Stimulated activated naive CD8-positive, alpha-beta T cell treated with anti-CD3 and anti-CD28 coated beads, Interleukin-15, Interleukin-2, amounts not matched to agents 100 ng/mL and 50 ng/mL, for 24 hours (primary cell): ENCODE measurements around the gene CENATAC.
"Not testable (repeated sequence)": the region's sequence is repeated elsewhere in the genome, so short reads cannot be mapped to it uniquely, and the experiment has no call there.

ENCODE experiments used
- H3K27ac Mint-ChIP-seq: one replicate; pipeline ENCODE4 v1.8.0; 2021; ENCODE audit warnings: mild to moderate bottlenecking, mixed read lengths
- H3K27me3 Mint-ChIP-seq: one replicate; pipeline ENCODE4 v1.8.0; 2021; ENCODE audit warnings: mixed read lengths
- H3K36me3 Mint-ChIP-seq: one replicate; pipeline ENCODE4 v1.8.0; 2021; ENCODE audit warnings: low read depth, mixed read lengths
- H3K4me1 Mint-ChIP-seq: one replicate; pipeline ENCODE4 v1.8.0; 2021; ENCODE audit warnings: low read depth, mixed read lengths
- H3K4me3 Mint-ChIP-seq: one replicate; pipeline ENCODE4 v1.8.0; 2021; ENCODE audit warnings: mild to moderate bottlenecking, mixed read lengths
- H3K9me3 Mint-ChIP-seq: one replicate; pipeline ENCODE4 v1.8.0; 2021; ENCODE audit warnings: mixed read lengths

CENATAC gene

DNA sequence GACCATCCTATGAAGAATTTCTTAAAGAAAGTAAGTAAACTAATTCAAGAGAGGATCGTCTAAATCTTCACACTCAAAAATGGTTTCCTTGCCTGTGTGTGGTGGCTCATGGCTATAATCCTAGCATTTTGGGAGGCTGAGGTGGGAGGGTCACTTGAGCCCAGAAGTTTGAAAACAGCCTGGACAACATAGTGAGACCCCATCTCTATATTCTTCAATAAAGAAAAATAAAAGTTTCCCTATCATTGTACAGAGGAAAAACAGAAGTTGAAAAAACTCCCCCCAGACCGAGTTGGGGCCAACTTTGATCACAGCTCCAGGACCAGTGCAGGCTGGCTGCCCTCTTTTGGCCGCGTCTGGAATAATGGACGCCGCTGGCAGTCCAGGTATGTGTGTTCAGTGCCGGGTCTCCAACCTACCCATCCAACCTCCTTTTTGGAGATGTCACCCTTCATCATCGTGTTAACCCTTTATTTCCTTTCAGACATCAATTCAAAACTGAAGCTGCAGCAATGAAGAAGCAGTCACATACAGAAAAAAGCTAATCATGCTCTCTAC is 17.2 kb downstream of the CENATAC start:
- Mint-ChIP-seq H3K4me3 (peak overlapping the region; percentile 90), H3K9me3 (no peaks in the 10 kb centered on the region), H3K4me1 (peaks cover 43% of the 10 kb centered on the region), H3K27ac (peak overlapping the region; percentile 99), H3K36me3 (peaks cover 71% of the 10 kb centered on the region), H3K27me3 (no peaks in the 10 kb centered on the region)

DNA sequence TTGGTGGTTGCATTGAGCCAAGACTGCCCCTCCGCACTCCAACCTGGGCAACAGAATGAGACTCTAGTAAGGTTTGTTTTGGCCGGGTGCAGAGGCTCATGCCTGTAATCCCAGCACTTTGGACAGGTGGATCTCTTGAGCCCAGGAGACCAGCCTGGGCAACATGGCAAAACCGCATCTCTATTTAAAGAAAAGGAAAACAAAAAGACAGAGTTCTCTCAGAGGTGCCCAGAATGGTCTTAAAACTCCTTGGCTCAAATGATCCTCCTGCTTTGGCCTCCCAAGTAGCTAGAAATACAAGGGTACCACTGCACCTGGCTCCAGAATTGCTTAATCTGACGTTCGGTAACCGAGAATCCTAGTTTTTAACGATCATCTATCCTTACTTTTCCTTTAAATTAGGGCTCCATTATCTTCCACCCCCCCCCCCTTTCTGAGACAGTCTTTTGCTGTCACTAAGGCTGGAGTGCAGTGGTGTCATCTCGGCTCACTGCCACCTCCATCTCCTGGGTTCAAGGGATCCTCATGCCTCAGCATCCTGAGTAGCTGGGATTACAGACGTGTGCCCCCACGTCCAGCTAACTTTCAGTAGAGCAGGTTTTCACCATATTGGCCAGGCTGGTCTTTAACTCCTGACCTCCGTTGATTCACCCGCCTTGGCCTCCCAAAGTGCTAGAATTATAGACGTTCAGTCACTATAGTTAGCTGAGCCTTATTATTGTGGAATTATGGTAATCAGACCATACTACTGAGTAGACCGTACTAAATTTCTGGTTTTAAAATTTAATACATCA is 18.5 kb downstream of the CENATAC start:
- H3K27me3 Mint-ChIP-seq = no peaks in the 10 kb centered on the region
- peak overlapping the region; percentile 99 for H3K27ac Mint-ChIP-seq
- no peaks in the 10 kb centered on the region for H3K9me3 Mint-ChIP-seq
- H3K36me3 Mint-ChIP-seq = peaks cover 70% of the 10 kb centered on the region
- peak overlapping the region; percentile 90 for H3K4me3 Mint-ChIP-seq
- peaks cover 53% of the 10 kb centered on the region for H3K4me1 Mint-ChIP-seq

DNA sequence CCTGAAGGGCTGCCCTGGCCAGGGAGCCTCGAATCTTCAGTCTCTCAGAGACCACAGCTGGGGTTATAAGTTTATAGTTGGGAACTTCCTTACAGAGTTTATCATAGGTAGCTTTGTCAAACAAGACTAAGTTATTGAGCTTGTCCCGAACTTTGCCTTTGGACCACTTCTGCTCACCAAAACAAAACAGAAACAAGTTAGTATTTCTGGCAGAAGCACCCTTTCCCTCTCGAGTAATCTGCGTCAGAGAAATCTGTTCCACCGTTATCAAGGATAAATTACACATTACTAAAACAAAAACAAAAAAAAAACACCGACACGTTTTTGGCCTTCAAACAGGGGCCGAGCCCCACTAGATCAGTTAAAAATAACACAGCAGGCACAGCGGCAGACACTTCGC is 19.4 kb downstream of the CENATAC start:
- not testable (repeated sequence) for H3K9me3 Mint-ChIP-seq, H3K27me3 Mint-ChIP-seq
- peak overlapping the region; percentile 99 for H3K27ac Mint-ChIP-seq
- H3K36me3 Mint-ChIP-seq = peaks cover 76% of the 10 kb centered on the region
- peak overlapping the region; percentile 90 for H3K4me3 Mint-ChIP-seq
- H3K4me1 Mint-ChIP-seq = peaks cover 59% of the 10 kb centered on the region

DNA sequence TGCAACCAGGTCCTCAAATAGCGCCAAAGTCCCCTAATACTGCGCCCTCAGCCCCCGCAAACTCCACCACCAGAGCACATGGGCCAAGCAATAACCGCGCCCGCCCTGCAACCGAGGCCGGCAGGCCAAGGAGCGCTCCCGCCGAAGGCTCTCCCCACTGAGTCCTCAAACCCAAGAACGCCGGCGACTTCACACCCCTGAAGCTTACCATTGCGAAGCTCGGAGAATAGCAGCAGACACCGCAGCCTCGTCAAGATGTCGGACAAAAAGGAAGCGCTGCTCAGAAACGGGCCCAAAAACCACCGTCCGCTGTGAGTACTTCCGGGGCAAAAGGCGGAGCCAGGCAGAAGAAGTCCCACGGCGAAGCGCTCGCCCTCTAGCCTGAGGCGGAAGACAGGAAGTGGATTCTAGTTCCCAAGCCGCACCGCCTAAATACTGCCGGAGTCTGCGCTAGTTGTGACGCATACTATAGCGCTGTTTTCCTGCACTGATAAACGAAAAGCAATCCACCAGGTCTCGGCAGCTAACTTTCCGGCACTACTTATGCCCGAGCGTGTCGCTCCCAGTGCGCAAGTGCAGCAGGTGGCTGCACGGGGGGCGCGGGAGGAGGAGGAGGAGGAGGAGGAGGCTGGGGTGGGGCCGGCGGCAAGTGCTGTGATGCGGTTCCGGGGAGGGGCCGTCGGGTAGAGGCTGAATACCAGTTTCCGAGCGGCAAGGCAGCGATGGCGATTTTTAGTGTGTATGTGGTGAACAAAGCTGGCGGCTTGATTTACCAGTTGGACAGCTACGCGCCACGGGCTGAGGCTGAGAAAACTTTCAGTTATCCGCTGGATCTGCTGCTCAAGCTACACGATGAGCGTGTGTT is 20.4 kb downstream of the CENATAC start, which contains the start of the genes RPS25 and TRAPPC4:
TSS of gene RPS25 (minus strand) at position 270 of the 865 bp plus-strand sequence. CDS start at position 211, 59 bp downstream.
TSS of gene TRAPPC4 (plus strand) at position 693 of the 865 bp plus-strand sequence. CDS start at position 723, 30 bp downstream.
- peaks cover 68% of the 10 kb centered on the region for H3K4me1 Mint-ChIP-seq
- peaks cover 72% of the 10 kb centered on the region for H3K36me3 Mint-ChIP-seq
- H3K4me3 Mint-ChIP-seq = peak within 1 kb of the TSS; percentile 90
- H3K27me3 Mint-ChIP-seq = no peaks in the 10 kb centered on the region
- H3K27ac Mint-ChIP-seq = peak within 1 kb of the TSS; percentile 99
- no peaks in the 10 kb centered on the region for H3K9me3 Mint-ChIP-seq

DNA sequence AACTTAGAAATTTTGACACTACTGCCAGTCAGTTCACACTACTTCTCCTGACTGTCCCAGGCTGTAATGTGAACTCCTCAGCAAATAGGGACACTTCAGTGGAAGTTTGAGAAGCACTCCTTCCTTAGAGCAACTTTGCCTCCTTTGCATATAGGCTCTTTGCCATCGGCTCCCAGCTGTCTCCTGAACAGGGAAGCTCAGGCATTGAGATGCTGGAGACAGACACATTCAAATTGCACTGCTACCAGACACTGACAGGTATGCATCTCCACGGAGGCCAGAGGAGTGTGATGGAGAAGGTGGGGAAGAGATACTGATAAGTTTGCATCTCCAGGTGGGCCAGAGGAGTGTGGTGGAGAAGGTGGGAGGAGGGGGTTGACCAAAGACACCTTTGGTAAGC is 22.1 kb downstream of the CENATAC start:
- Mint-ChIP-seq H3K4me1 (peaks cover 72% of the 10 kb centered on the region), H3K27me3 (no peaks in the 10 kb centered on the region), H3K9me3 (no peaks in the 10 kb centered on the region), H3K4me3 (peak overlapping the region; percentile 90), H3K27ac (peak overlapping the region; percentile 99), H3K36me3 (peaks cover 73% of the 10 kb centered on the region)

DNA sequence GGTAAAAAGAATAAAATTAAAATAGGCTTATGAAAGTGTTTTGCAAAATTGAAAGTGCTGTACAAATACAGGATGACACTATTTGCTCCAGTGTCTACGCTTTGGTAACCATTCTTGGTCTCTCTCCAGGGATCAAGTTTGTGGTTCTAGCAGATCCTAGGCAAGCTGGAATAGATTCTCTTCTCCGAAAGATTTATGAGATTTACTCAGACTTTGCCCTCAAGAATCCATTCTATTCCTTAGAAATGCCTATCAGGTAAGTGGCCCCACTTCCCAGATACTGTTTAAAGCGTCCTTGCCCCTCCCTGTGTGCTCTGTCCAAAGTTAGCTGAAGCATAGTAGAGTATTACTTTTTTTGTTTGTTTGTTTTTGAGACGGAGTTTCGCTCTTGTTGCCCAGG is 23.7 kb downstream of the CENATAC start:
- Mint-ChIP-seq H3K36me3 (peaks cover 66% of the 10 kb centered on the region), H3K4me1 (peaks cover 55% of the 10 kb centered on the region), H3K9me3 (no peaks in the 10 kb centered on the region)

DNA sequence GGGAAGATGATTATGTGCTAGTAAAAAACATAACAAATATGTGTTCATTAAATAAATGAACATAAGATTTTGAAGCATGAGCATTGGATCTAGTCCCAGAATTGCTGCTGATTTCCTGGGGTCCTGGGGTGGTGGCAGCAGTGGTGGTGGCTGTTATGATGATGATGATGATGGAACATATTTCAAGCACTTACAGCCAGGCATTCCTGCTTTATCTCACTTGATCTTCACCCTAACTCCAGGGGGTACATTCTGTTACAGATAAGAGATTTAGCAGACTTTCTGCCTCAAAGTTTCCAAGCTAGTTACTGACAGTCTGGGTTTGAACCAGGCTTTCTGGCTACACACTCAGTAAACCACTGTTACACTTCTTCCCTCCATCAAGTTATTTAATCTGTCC is 25.8 kb downstream of the CENATAC start:
- Mint-ChIP-seq H3K4me1 (peaks cover 51% of the 10 kb centered on the region), H3K9me3 (no peaks in the 10 kb centered on the region), H3K27me3 (no peaks in the 10 kb centered on the region), H3K4me3 (no peak overlapping the region), H3K27ac (peak overlapping the region; percentile 72), H3K36me3 (peaks cover 58% of the 10 kb centered on the region)

More for the DNA sequence above, 23.7 kb downstream of the CENATAC start:
- Mint-ChIP-seq H3K27me3 (no peaks in the 10 kb centered on the region), H3K4me3 (peak overlapping the region; percentile 30), H3K27ac (peak overlapping the region; percentile 55)

DNA sequence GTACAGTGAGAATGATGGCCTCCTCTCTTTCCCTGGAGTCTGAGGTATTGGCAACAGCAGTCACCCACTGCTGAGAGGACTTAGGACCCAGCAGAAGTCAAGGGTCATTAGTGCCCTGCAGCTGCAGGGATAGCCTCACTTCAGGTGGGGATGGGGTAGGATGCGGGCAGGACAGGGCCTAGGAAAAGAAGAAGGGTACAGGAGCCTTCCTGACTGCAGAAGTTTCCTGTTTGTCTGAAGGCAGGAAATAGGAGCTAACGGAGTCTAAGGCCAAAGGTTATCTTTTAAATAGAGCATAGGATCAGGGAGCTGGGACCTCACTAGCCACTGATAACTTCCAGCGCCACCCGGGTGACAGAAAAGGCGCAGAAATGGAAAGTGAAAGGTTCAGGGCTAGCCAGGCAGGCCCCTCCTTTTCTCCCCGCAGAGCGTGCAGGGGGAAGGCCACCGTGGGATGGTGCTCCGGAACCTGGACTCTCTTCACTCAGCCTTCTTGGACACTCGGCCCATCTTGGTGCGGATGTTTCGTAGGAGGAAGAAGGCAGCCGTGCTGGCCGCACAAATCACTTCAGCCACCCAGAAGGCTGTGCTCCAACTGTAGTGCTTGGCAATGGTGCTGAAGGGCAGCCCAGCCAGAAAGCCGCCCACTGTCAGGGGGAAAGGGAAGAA is 26.6 kb downstream of the CENATAC start:
- Mint-ChIP-seq H3K9me3 (no peaks in the 10 kb centered on the region), H3K4me3 (no peak overlapping the region), H3K27me3 (no peaks in the 10 kb centered on the region), H3K4me1 (peaks cover 59% of the 10 kb centered on the region), H3K36me3 (peaks cover 58% of the 10 kb centered on the region), H3K27ac (peak overlapping the region; percentile 42)

DNA sequence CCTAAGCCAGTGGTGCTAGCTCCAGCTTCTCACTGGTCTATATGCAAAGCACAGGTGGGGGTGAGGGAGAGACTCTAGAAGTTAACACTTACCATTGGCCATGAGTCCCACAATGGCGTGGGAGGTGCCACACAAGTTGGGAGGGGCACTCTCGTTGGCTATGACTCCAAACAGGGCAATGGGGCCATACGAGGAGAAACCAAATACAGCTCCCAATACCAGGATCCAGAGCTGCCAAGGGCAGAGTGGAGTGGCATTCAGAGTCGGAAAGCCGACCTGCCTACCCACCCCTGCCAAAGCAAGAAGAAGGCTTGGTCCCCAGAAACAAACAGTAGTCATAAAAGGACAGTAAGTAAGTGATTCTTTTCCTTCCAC is 27.1 kb downstream of the CENATAC start:
- H3K27ac Mint-ChIP-seq = peak overlapping the region; percentile 13
- peaks cover 53% of the 10 kb centered on the region for H3K36me3 Mint-ChIP-seq
- H3K4me1 Mint-ChIP-seq = peaks cover 58% of the 10 kb centered on the region
- H3K27me3 Mint-ChIP-seq = no peaks in the 10 kb centered on the region
- no peaks in the 10 kb centered on the region for H3K9me3 Mint-ChIP-seq
- no peak overlapping the region for H3K4me3 Mint-ChIP-seq

DNA sequence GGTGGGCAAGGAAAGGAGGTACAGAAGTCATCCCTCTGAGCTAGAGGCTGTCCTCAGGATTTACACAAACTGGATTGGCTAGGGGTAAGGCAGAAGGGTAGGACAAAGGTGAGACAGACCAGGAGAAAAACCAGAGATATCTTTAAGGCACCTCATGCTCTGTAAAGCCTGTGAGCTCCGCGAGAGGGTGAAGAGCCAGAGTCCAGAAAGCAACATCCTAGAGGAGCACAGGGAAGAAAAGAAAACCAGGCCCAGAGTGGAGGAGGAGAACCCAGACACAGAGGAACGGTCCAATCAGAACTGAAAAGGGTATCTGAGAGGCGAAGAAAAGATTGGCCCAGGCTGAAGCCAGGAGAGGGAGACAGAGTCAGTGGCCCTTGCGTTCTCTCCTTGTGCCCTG is 27.6 kb downstream of the CENATAC start:
- Mint-ChIP-seq H3K4me3 (no peak overlapping the region), H3K27ac (peak overlapping the region; percentile 13), H3K36me3 (peaks cover 50% of the 10 kb centered on the region), H3K4me1 (peaks cover 54% of the 10 kb centered on the region), H3K9me3 (no peaks in the 10 kb centered on the region), H3K27me3 (no peaks in the 10 kb centered on the region)

DNA sequence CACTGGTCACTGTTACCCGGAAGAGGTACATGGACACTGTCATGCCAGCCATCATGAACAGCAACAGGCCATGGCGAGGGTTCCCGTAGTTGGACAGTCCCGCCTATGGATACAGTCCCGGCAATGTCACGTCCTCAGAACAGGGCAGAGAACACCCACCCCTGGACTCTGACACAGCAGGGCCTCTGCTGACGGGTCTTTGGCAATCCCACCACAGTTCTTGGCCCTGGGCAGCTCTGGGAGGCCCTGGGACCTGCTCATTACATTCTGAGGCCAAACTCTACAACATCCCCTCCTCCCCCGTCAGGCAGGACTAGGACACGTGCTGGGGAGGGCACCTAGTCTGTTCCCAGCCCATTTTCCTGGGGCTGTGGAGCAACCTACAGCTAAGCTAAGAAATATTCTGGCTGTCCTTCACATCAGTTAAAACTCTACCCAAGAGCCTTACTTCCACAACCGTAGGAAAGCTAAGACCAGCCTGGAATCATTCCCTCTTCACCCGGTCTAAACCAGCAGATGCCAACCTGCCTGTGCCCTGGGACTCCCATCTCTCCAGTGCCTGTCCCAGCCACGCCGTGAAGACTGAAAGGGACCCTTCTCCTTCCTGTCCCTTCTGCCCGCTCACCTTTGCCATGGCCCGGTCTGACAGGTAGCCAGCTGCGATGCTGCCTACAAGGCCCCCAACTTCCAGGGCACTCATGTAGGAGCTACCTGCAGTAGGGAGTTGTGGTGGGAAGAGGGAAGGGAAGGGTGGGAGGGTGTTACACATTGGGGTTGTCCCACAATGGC is 28.2 kb downstream of the CENATAC start:
- Mint-ChIP-seq H3K27ac (no peak overlapping the region), H3K4me1 (peaks cover 54% of the 10 kb centered on the region), H3K27me3 (no peaks in the 10 kb centered on the region), H3K4me3 (no peak overlapping the region), H3K36me3 (peaks cover 48% of the 10 kb centered on the region), H3K9me3 (no peaks in the 10 kb centered on the region)

DNA sequence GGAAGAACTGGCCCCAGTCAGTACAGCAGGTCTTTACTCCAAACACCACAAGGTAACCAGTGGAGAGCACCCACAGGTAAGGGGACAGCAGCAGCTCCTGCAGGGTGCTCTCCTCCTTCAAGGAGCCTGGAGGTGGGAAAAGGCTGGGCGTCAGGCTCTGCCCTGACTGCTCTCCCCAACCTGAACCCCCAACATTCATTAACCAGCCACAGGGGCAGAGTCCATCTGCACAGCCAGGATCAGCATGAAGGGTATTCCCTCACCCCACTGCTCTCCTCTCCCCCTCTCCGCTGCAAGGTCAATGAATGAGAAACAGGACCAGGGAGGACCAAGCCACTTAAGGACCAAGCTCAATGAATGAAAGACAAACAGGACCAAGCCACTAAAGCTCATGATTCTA is 29.0 kb downstream of the CENATAC start:
- Mint-ChIP-seq H3K4me3 (no peak overlapping the region), H3K36me3 (peaks cover 42% of the 10 kb centered on the region), H3K4me1 (peaks cover 50% of the 10 kb centered on the region), H3K9me3 (no peaks in the 10 kb centered on the region), H3K27ac (peak overlapping the region; percentile 15), H3K27me3 (no peaks in the 10 kb centered on the region)

DNA sequence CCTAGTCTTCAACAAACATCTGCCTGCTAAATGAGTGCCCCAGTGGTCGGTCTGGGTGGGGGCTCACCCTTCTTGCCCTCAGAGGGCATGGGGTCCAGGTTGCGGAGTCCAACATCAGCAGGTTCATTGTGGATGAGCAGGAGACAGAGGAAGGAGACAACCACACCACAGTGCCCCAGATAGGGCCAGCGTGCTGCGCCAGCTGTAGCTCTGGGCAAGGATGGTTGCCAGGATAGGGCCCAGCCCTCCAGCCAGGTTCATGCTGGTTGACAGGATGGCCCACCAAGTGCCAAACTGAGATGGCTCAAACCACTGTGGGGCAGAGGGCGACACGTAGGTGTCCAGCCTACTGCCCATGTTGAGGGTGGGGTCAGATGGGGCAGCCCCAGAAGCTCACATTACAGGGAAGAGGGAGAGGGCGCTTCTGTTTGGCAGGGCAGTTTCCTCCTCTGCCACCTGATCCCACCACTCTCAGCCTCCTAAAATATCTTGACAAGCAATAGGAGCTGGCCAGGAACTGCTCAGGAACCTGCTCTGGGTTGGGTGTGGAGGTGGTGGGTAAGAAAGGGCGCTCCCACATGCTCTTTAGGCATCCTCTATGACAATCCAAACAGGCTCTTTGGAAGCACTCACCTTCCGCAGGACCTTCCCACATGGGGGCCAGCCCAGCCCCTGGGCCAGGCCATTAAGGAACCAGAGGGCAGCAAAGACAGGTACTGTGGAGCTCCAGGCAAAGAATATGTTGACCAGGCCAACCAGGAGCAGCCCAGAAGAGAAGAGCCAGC is 29.8 kb downstream of the CENATAC start:
- no peak overlapping the region for H3K4me3 Mint-ChIP-seq
- no peaks in the 10 kb centered on the region for H3K9me3 Mint-ChIP-seq
- no peaks in the 10 kb centered on the region for H3K27me3 Mint-ChIP-seq
- H3K36me3 Mint-ChIP-seq = peaks cover 37% of the 10 kb centered on the region
- H3K4me1 Mint-ChIP-seq = peaks cover 45% of the 10 kb centered on the region
- H3K27ac Mint-ChIP-seq = no peak overlapping the region
